Right renal pelvis (tissue), 4 donors: Measurements from ENCODE around the gene PIGU. TPM values are rescaled to one million over a fixed set of nuclear protein-coding genes. Genes with fewer than 3 reads are reported as not detected.
A peak's percentile ranks its signal among the peaks of the same experiment; 100 is the strongest.
"Not testable (repeated sequence)": the region's sequence is repeated elsewhere in the genome, so short reads cannot be mapped to it uniquely, and the experiment has no call there.

Experiments used
- DNase-seq, 4 donors: peaks; one replicate each; pipeline ENCODE4 v3.0.0-alpha.2; 2013; ENCODE audit warnings: low read depth in 4 of 4, low spot score in 3 of 4, missing footprints in 1 of 4
- polyA plus RNA-seq, 4 donors: library from polyadenylated mRNA; unstranded; fragments of 120-200 nt; gene quantifications; one replicate each; pipeline ENCODE4 v1.2.1, GENCODE V29; 2013; ENCODE audit not compliant: insufficient read length in 4 of 4

The PIGU gene
- polyA plus RNA-seq = 10 to 100 TPM; 39.0 to 45.3 (median 44.2) TPM

- DNase-seq = peak; percentile 90 to 93 (median 92)
Observed at GRCh38 chr20:34676642-34677373, at the start of gene PIGU. PIGU (minus strand) TSS chr20:34677092; CDS start chr20:34677085, 7 bp downstream.

- no peak for DNase-seq
Observed at GRCh38 chr20:34724172-34724571, 47.3 kb upstream of the PIGU start.

GRCh38 chr20:34722560-34722959 is 45.7 kb upstream of the PIGU start:
- not testable (repeated sequence) for DNase-seq

- DNase-seq = no peak
Observed at GRCh38 chr20:34720266-34720665, 43.4 kb upstream of the PIGU start.

- DNase-seq = not testable (repeated sequence)
Observed at GRCh38 chr20:34719242-34720017, 42.5 kb upstream of the PIGU start.

- no peak for DNase-seq
Observed at GRCh38 chr20:34717230-34718095, 40.6 kb upstream of the PIGU start.

GRCh38 chr20:34716921-34717229 is 40.0 kb upstream of the PIGU start:
- DNase-seq = no peak

- DNase-seq = no peak
Observed at GRCh38 chr20:34715384-34715783, 38.5 kb upstream of the PIGU start.

- DNase-seq = not testable (repeated sequence)
Observed at GRCh38 chr20:34713944-34714515, 37.1 kb upstream of the PIGU start.

- DNase-seq = no peak
Observed at GRCh38 chr20:34713194-34713943, 36.5 kb upstream of the PIGU start.

GRCh38 chr20:34712525-34713192 is 35.8 kb upstream of the PIGU start:
- no peak for DNase-seq

- no peak for DNase-seq
Observed at GRCh38 chr20:34711813-34712430, 35.0 kb upstream of the PIGU start.

GRCh38 chr20:34710861-34711574 is 34.1 kb upstream of the PIGU start:
- DNase-seq = no peak

- no peak for DNase-seq
Observed at GRCh38 chr20:34710568-34710839, 33.6 kb upstream of the PIGU start.

- DNase-seq = no peak
Observed at GRCh38 chr20:34709831-34710567, 33.1 kb upstream of the PIGU start.

GRCh38 chr20:34709044-34709830 is 32.3 kb upstream of the PIGU start:
- peak in 3 of 4 donors; percentile 62 to 71 (median 65) for DNase-seq

GRCh38 chr20:34708621-34709043 is 31.7 kb upstream of the PIGU start:
- DNase-seq = no peak
